HEK293 (cell line): ENCODE data around the gene DUSP19.

Experiments
- ATF2 ChIP-seq: fragments of 450-650 bp; formaldehyde crosslinking; IDR thresholded peaks from 2 replicates; pipeline ENCODE4 v1.5.1; 2016; ENCODE audit warnings: missing biosample characterization, missing genetic modification characterization, low read depth
- CTCF ChIP-seq: fragments of 450-650 bp; formaldehyde crosslinking; IDR thresholded peaks from 2 replicates; pipeline ENCODE4 v1.5.1; 2016; ENCODE audit warnings: missing biosample characterization, missing genetic modification characterization
- GLI2 ChIP-seq: fragments of 450-650 bp; formaldehyde crosslinking; IDR thresholded peaks from 2 replicates; pipeline ENCODE4; 2017; ENCODE audit warnings: missing biosample characterization, missing genetic modification characterization, low read depth, borderline replicate concordance
- OSR2 ChIP-seq: fragments of 450-650 bp; formaldehyde crosslinking; IDR thresholded peaks from 2 replicates; pipeline ENCODE4 v1.5.1; 2016; ENCODE audit warnings: missing biosample characterization, missing genetic modification characterization
- PATZ1 ChIP-seq: fragments of 450-650 bp; formaldehyde crosslinking; IDR thresholded peaks from 2 replicates; pipeline ENCODE4 v1.5.1; 2016; ENCODE audit warnings: missing biosample characterization, missing genetic modification characterization
- RBAK ChIP-seq: fragments of 450-650 bp; formaldehyde crosslinking; IDR thresholded peaks from 2 replicates; pipeline ENCODE4 v1.5.1; 2016; ENCODE audit warnings: missing biosample characterization, missing genetic modification characterization
- REST ChIP-seq: fragments of 450-650 bp; formaldehyde crosslinking; IDR thresholded peaks from 2 replicates; pipeline ENCODE4 v1.5.1; 2016; ENCODE audit warnings: missing biosample characterization, missing genetic modification characterization
- SP2 ChIP-seq: fragments of 450-650 bp; formaldehyde crosslinking; IDR thresholded peaks from 2 replicates; pipeline ENCODE4 v1.5.1; 2016; ENCODE audit warnings: missing biosample characterization, missing genetic modification characterization
- TSHZ1 ChIP-seq: fragments of 450-650 bp; formaldehyde crosslinking; IDR thresholded peaks from 2 replicates; pipeline ENCODE4 v1.5.1; 2016; ENCODE audit warnings: missing biosample characterization, missing genetic modification characterization, borderline replicate concordance
- ZNF140 ChIP-seq: fragments of 450-650 bp; formaldehyde crosslinking; IDR thresholded peaks from 2 replicates; pipeline ENCODE4 v1.5.1; 2016; ENCODE audit warnings: missing biosample characterization, missing genetic modification characterization
- ZNF148 ChIP-seq: fragments of 450-650 bp; formaldehyde crosslinking; IDR thresholded peaks from 2 replicates; pipeline ENCODE4 v1.5.0; 2017; ENCODE audit warnings: missing biosample characterization, missing genetic modification characterization, borderline replicate concordance
- ZNF366 ChIP-seq: fragments of 450-650 bp; formaldehyde crosslinking; conservative IDR thresholded peaks from 2 replicates; pipeline ENCODE4 v1.5.1; 2016; ENCODE audit warnings: missing biosample characterization, missing genetic modification characterization
- ZNF423 ChIP-seq: fragments of 450-650 bp; formaldehyde crosslinking; IDR thresholded peaks from 2 replicates; pipeline ENCODE4 v1.5.1; 2016; ENCODE audit warnings: missing biosample characterization, missing genetic modification characterization
- ZNF488 ChIP-seq: fragments of 450-650 bp; formaldehyde crosslinking; IDR thresholded peaks from 2 replicates; pipeline ENCODE4 v1.5.1; 2016; ENCODE audit warnings: missing biosample characterization, missing genetic modification characterization
- ZNF544 ChIP-seq: fragments of 450-650 bp; formaldehyde crosslinking; IDR thresholded peaks from 2 replicates; pipeline ENCODE4 v1.5.0; 2017; ENCODE audit warnings: missing biosample characterization, missing genetic modification characterization
- ZNF548 ChIP-seq: fragments of 450-650 bp; formaldehyde crosslinking; IDR thresholded peaks from 2 replicates; pipeline ENCODE4 v1.5.1; 2016; ENCODE audit warnings: missing biosample characterization, missing genetic modification characterization
- ZNF549 ChIP-seq: fragments of 450-650 bp; IDR thresholded peaks from 2 replicates; pipeline ENCODE4 v1.5.1; 2018; ENCODE audit warnings: missing biosample characterization, missing genetic modification characterization, mild to moderate bottlenecking, inconsistent platforms, moderate library complexity
- ZNF558 ChIP-seq: fragments of 450-650 bp; formaldehyde crosslinking; IDR thresholded peaks from 2 replicates; pipeline ENCODE4 v1.5.1; 2016; ENCODE audit warnings: missing biosample characterization, missing genetic modification characterization
- ZSCAN30 ChIP-seq: fragments of 450-650 bp; IDR thresholded peaks from 2 replicates; pipeline ENCODE4 v1.5.1; 2018; ENCODE audit warnings: missing biosample characterization, mild to moderate bottlenecking, missing genetic modification characterization, moderate library complexity
- ZSCAN4 ChIP-seq: fragments of 450-650 bp; formaldehyde crosslinking; IDR thresholded peaks from 2 replicates; pipeline ENCODE4 v1.5.1; 2017; ENCODE audit warnings: missing biosample characterization, missing genetic modification characterization
- ZXDB ChIP-seq: fragments of 450-650 bp; formaldehyde crosslinking; IDR thresholded peaks from 2 replicates; pipeline ENCODE4 v1.5.1; 2016; ENCODE audit warnings: missing biosample characterization, missing genetic modification characterization

DUSP19 gene

GRCh38 chr2:183037553-183038340, 40.8 kb upstream of the DUSP19 start (continued):
- no peak for TF ChIP-seq ZNF423
- no peak for TF ChIP-seq ZNF544 (tag by site-specific recombination)
- TF ChIP-seq SP2 (tag by site-specific recombination), result peak; percentile 34; the same call in 1 of the 2 replicates
- no peak for TF ChIP-seq ZNF558 (tag by site-specific recombination)
- TF ChIP-seq ZSCAN4, result no peak
- TF ChIP-seq RBAK (tag by site-specific recombination), result no peak
- no peak for TF ChIP-seq TSHZ1 (tag by site-specific recombination)
- TF ChIP-seq ZSCAN30 (tag by site-specific recombination), result peak; percentile 82
- TF ChIP-seq ZNF549 (tag by site-specific recombination), result no peak
- no peak for TF ChIP-seq ATF2 (tag by site-specific recombination)
- TF ChIP-seq GLI2 (tag by site-specific recombination), result no peak
- TF ChIP-seq ZXDB (tag by site-specific recombination), result no peak
- TF ChIP-seq ZNF140 (tag by site-specific recombination), result no peak
- no peak for TF ChIP-seq ZNF488
- no peak for TF ChIP-seq ZNF548 (tag by site-specific recombination)
- TF ChIP-seq OSR2 (tag by site-specific recombination), result no peak
- TF ChIP-seq ZNF148 (tag by site-specific recombination), result no peak
- peak; percentile 57; the same call in 1 of the 2 replicates for TF ChIP-seq REST (tag by site-specific recombination)
- TF ChIP-seq ZNF366 (tag by site-specific recombination), result no peak
- TF ChIP-seq PATZ1 (tag by site-specific recombination), result peak; percentile 84
- peak; percentile 32; the same call in 1 of the 2 replicates for TF ChIP-seq CTCF (tag by site-specific recombination)
